GM21367 (cell line): Measurements from ENCODE around the gene IVL.

Experiments used
- ATAC-seq: cut with Tn5 transposase; IDR thresholded peaks from one replicate; pipeline ENCODE4 v1.9.1; 2021; ENCODE audit not compliant: unreplicated experiment

The IVL gene

GRCh38 chr1:152907686-152908601 lies at the start of gene IVL:
TSS of gene IVL (plus strand) at chr1:152908546. CDS start at chr1:152909798, 1,252 bp downstream.
- ATAC-seq: no peak

DNA sequence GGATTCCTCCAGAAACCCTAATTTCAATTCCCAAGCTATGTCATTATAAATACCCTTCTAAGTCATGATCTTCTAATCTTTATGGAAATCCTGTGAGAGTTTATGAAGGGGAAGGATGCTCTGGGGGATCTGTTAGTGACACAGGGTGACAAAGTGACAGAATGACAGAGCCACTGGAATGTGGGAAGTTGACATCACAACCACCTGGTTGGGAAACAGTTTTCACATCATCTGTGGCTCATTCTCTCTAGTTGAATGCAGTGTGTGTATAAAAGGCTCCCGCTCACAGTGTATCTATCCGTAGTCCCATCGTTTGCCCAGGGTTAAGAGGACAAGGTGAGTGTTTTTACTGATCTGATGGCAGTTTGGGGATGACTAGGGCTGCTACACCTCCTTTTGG lies 48.6 kb upstream of the IVL start, which contains the start of gene LCE7A:
LCE7A (plus strand) TSS at position 301 of the 400 bp plus-strand sequence. CDS start 702 bp downstream, outside the sequence.
- ATAC-seq: no peak

DNA sequence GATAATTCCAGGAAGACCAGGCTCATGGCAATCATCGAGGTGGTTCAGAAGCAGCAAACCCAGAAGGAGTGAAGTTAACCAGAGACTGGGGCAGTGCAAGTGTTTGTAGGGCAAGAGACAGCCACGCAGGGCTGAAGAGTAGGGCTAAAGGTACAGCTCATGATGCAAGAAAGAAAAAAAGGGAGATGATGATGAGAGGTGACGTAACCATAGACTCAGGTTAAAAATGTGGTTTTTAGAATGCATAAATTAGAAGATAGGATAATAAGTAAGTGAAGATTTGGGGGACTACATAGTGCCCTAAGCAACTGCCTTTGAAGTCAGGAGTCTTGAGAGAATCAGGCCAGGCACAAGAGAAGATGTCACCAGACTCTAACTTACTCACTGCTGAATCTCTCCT lies 48.2 kb upstream of the IVL start:
- no peak for ATAC-seq

- ATAC-seq: no peak
Observed at GRCh38 chr1:152861374-152861773, 47.0 kb upstream of the IVL start.

- no peak for ATAC-seq
Observed at GRCh38 chr1:152864443-152864842, 43.9 kb upstream of the IVL start.

- ATAC-seq: no peak
Observed at GRCh38 chr1:152866321-152866720, 42.0 kb upstream of the IVL start.

DNA sequence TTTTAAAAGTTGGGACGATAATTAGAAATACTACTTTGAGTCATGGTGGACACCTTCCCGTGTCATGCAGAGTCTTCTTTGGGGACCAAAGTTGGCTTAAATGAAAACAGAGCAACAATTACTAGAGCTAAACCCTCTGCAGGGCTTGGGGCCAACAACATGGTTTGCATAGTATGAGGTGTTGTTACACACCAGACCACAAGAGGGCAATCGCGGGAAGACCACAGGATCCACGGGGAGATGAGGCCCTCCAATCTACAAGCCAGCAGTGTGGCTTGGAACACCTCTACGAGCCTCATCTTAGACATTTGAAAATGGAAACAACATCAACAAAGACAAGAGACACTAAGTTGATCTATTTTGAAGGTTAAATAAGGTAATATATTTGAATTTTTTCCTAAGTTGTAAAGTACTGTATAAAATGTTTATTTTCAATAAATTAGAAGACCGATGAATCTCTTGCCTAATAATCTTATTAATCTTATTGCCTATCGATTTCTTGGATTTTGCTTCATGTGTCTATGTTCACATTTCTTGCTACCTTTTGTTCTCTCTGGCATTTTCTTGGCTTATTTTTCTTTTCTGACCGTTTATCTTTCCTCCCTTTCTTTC lies 38.4 kb upstream of the IVL start:
- no peak for ATAC-seq

DNA sequence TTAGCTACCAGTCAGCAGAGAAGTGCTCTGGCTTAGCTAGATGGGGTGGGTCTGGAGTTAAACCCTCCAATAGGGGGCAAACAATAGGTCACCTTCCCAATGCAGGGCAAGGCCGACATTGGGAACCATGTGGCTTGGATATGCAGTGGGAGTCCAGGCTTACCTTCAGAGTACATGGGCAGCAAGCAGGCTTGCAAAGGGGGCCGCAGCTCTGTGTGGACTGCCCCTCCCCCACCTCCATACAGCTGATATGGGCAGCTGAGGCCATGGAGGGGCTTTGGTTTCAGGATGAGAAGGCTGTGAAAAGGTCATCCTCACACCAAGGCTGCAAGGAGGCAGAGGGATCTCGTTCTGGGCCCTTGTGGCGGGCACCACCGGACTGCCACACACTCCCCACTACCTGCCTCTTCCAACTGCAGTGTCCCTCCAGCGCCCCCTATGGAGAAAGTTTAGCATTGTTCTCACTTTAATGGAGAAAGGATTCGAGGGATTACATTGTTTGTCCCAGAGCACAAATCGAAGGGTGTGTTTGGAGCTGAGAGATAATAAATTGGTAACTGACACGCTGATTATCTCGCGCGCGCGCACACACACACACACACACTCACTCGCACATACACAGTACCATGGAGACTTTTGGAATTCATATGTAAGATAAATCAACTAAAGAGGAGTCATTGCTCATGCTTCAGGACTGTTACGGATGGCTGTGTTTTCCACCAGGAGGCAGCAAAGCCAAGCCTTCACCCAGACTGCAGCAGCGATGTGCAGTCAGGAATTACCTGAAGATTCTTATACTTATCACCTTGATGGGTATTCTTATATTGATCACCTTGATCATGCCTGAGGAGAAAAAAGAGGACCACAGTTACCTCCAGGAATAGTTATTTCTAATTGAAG lies 37.3 kb upstream of the IVL start:
- ATAC-seq: no peak

GRCh38 chr1:152871731-152872126 lies 36.6 kb upstream of the IVL start:
- ATAC-seq: no peak

DNA sequence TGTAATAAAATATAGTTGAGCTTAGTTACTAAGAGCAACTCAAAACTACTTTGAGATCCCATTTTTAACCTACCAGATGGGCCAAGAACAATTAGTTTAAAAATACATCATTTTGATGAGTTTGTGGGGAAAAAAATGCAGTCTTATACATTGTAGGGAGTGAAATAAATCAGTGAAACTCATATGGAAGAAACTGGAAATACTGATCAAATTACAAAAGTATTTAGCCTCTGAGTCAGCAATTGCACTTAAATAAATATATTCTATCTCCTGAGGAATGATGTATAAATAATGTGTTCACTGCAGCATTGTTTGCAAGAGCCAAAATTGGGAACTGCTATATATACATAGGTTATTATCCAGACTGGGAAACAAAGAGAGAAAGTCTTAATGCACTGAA lies 34.9 kb upstream of the IVL start:
- no peak for ATAC-seq

DNA sequence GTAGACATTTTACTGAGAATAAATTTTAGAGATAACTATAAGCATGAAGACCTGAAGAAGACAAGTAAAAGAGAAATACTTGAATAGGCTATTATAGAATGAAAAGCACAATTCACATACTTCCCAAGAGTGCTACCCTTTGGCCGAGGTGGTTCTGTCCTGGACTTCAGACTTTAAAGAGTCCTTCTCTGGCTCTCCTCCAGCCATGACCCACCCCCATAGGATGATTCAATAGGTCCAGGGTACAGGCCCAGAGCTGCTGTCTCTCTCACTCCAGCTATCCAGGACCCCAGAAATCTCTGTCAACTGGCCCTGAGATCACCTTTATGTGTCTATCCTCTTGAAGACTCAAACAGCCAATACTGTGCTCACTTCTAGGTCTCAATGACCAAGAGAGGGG lies 31.5 kb upstream of the IVL start:
- ATAC-seq: no peak

- ATAC-seq: no peak
Observed at GRCh38 chr1:152878042-152878441, 30.3 kb upstream of the IVL start, which contains the start of gene SMCP. TSS of gene SMCP (plus strand) at chr1:152878322. CDS start at chr1:152884423, 6,101 bp downstream.

- no peak for ATAC-seq
Observed at GRCh38 chr1:152879559-152880198, 28.7 kb upstream of the IVL start.

GRCh38 chr1:152880316-152880715 lies 28.0 kb upstream of the IVL start:
- ATAC-seq: no peak

DNA sequence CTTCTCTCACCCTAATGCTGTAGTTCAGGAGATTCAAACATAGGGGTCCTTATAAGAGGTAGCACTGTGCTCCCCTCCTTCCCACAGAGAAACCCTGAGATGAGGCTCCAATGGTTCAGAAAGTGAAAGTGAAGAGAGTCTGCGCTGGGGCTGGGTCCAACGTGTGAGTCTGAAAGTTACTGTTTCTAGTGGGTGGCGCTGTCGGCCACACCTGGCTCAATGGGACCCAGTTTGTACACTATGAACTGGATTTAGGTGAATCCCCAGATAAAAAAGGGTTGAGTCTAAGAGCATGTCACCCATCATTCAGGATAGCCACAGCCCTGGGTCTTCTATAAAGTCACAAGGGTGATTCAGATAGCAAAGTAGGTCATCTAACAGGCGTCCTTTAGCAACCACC lies 27.4 kb upstream of the IVL start:
- ATAC-seq: peak; percentile 47

GRCh38 chr1:152884085-152884484 lies 24.3 kb upstream of the IVL start:
- no peak for ATAC-seq

DNA sequence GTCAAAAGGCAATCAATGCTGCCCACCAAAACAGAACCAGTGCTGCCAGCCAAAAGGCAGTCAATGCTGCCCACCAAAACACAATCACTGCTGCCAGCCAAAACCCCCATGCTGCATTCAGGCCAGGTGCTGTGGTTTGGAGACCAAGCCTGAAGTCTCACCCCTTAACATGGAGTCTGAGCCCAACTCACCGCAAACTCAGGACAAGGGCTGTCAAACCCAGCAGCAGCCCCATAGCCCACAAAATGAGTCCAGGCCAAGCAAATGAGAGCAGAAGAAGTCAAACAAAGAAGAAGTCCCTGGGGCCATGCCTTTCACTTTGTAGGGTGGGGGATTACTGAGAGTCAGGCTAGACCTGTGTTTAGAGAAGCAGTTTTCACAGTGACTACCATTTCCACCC lies 23.8 kb upstream of the IVL start:
- ATAC-seq: no peak

GRCh38 chr1:152884966-152885624 lies 23.3 kb upstream of the IVL start:
- ATAC-seq: no peak

DNA sequence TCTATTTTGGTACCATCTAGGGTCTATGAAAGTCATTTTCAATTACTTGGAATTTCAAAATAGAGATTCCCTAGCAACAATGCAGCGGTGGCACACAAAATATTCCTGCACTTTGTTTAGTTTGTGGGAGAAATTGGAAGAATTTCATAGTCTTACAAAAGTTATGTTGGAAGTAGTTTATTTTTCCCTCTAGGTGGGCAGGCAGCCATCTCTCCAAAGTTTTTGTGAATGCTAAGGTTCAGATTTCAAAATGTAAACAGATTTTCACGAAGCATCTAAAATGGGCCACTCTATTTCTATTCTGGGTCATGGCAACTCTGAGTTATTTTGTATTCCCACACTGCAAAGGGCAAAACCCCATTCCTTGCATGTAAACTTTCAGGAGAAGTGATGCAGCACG lies 22.3 kb upstream of the IVL start:
- ATAC-seq: no peak

GRCh38 chr1:152886758-152887409 lies 21.5 kb upstream of the IVL start:
- ATAC-seq: no peak
